Mesothelial cell of epicardium (in vitro differentiated cells): ENCODE measurements around the gene HSDL1. TPM values are rescaled to one million over a fixed set of nuclear protein-coding genes. Genes with fewer than 3 reads are reported as not detected.

Source experiments
- DNase-seq, 2 experiments: peaks; one replicate each; pipeline ENCODE4 v3.0.0; 2021; ENCODE audit warnings: low spot score in 2 of 2; ENCODE audit not compliant: unreplicated experiment in 2 of 2
- H3K27ac Mint-ChIP-seq: 2 replicates; pipeline ENCODE4 v1.8.0; 2021; ENCODE audit warnings: mixed read lengths
- H3K27me3 Mint-ChIP-seq: 2 replicates; pipeline ENCODE4 v1.8.0; 2021; ENCODE audit warnings: low read depth, mixed read lengths
- H3K36me3 Mint-ChIP-seq: 2 replicates; pipeline ENCODE4 v1.8.0; 2021; ENCODE audit warnings: mixed read lengths
- H3K4me1 Mint-ChIP-seq: 2 replicates; pipeline ENCODE4 v1.8.0; 2021; ENCODE audit warnings: mixed read lengths
- H3K4me3 Mint-ChIP-seq: 2 replicates; pipeline ENCODE4 v1.8.0; 2021; ENCODE audit warnings: mild to moderate bottlenecking, moderate library complexity, mixed read lengths
- H3K9me3 Mint-ChIP-seq: 2 replicates; pipeline ENCODE4 v1.8.0; 2021; ENCODE audit warnings: mixed read lengths
- CTCF ChIP-seq: fragments of 200-600 bp; sonication (generic); IDR thresholded peaks from one replicate; pipeline ENCODE4 v1.5.0; 2021; ENCODE audit warnings: antibody characterized with exemption; ENCODE audit not compliant: unreplicated experiment
- total RNA-seq: library from RNA; stranded (reverse); gene quantifications from 3 replicates; pipeline ENCODE4 v1.2.1, GENCODE V29; 2021

HSDL1 gene
- total RNA-seq, 1 donor from 2014 or later, result 47.6 TPM

DNA sequence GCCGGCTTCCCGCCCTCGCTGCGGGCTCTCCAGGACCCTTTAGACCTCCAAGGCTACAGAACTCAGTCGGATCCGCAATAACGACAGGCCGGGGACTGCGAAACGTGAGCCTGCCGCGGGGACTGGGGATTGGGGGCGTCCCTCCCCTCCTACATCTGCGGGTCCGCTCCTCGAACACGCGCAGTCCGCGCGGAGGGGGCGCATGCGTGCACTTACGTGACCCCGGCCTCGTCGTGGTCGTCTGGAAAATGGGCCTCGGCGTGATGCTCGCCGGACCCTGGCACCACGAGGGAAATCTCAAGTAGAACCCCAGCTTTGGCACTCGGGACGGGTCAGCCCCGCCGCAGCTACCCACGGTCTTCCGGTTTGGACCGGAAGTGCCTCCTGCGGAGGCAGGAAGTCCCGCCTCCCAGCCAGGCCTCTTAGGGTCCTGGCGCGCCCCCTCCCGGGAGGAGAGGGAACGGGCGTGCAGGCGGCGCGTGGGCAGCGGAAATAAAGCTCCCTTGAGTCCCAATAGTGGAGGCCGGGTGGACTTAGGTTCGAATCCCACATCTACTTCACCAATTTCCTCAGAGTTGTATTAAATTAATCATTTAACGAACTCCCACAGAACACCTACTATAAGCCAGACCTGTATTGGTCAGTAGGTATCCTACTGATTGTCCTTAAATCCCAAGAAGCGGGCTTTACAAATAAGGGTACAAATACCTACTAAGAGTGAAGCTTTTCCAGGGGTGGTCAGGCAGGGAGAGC is 41.9 kb upstream of the HSDL1 start, which contains the start of gene TAF1C:
Gene TAF1C (minus strand): TSS at position 373 of the 753 bp plus-strand sequence. CDS start 2,069 bp downstream, outside the sequence.
- peak; percentile 83 for TF ChIP-seq CTCF
- Mint-ChIP-seq H3K36me3 (peaks cover 16% of the 10 kb centered on the region), H3K27ac (peak within 1 kb of the TSS; percentile 79), H3K4me1 (peaks cover 12% of the 10 kb centered on the region), H3K9me3 (no peaks in the 10 kb centered on the region), H3K27me3 (no peaks in the 10 kb centered on the region), H3K4me3 (peak within 1 kb of the TSS; percentile 96)
- DNase-seq, result peak; percentile 81 to 91

DNA sequence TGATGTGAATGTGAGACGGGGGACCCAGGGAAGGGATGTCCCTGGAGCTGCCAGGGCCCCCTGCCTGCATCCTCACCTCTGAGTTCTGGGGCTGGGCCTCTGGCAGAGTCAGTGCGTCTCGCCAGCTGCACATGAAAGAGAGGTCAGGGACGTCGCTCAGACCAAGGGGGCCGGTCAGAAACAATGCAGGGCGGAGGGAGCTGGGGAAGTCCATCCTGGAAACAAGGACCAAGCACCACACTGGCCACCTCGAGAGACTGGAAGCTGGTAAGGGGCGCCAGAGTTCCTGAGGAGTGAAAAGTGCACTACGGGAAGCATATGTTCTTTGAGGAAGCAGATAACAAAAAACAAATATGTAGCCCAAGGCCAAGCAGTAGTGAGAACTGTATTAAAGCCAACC is 39.8 kb upstream of the HSDL1 start:
- Mint-ChIP-seq H3K27me3 (no peaks in the 10 kb centered on the region), H3K4me3 (peak overlapping the region; percentile 96), H3K36me3 (peaks cover 16% of the 10 kb centered on the region), H3K27ac (no peak overlapping the region), H3K4me1 (peaks cover 12% of the 10 kb centered on the region), H3K9me3 (no peaks in the 10 kb centered on the region)
- TF ChIP-seq CTCF, result no peak
- no peak for DNase-seq

DNA sequence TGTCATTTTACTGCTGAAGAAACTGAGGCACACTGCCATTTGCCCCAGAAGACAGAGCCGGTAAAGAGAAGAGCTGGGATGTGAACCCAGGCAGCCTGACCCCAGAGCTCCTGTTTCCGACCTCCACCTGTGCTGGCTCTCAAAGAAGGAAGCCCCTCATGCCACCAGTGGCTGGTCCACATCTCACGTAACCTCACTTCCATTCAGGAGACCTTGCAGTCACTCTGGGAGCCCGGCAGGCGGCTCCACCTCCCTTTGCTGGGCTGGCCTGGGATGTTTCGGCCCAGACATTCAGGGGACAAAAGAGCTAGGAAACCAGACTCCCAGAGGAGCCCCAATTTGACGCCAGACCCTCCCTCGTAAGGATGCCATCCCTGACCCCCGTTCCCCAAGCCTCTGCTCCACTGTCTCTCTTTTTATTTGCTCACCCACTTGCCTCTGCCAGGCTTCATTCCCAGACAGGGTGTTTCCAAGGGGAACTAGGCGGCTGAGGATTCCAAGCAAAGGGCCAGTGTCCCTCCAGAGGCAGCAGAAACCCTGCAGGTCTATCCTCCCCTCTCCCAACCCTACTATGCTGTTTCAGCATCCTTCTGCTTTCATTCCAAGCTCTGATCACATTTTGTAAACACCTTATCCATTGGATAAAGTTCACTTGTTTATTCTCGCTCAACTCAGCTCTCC is 39.1 kb upstream of the HSDL1 start:
- TF ChIP-seq CTCF, result no peak

DNA sequence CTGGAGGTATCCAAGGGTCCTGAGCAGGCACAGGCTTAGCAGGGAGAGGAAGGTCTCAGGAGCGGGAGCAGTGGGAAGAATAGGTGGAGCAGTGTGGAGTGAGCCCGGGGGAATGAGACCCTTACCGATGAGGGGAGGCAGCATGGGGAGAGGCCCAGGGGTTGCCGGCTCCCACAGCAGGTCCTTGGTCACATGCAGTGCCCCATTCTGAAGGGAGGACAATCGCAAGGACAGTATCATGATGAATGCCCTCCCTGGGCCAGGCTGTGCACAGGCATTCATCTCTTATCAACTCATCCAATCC is 38.5 kb upstream of the HSDL1 start:
- DNase-seq, result no peak
- TF ChIP-seq CTCF, result no peak
- H3K27me3 Mint-ChIP-seq, result no peaks in the 10 kb centered on the region
- no peak overlapping the region for H3K27ac Mint-ChIP-seq
- H3K9me3 Mint-ChIP-seq, result no peaks in the 10 kb centered on the region
- peaks cover 12% of the 10 kb centered on the region for H3K4me1 Mint-ChIP-seq
- H3K4me3 Mint-ChIP-seq, result no peak overlapping the region
- peaks cover 16% of the 10 kb centered on the region for H3K36me3 Mint-ChIP-seq

More for the DNA sequence above, 39.1 kb upstream of the HSDL1 start:
- H3K27ac Mint-ChIP-seq, result no peak overlapping the region
- peaks cover 16% of the 10 kb centered on the region for H3K36me3 Mint-ChIP-seq
- H3K9me3 Mint-ChIP-seq, result no peaks in the 10 kb centered on the region
- no peak overlapping the region for H3K4me3 Mint-ChIP-seq
- peaks cover 12% of the 10 kb centered on the region for H3K4me1 Mint-ChIP-seq
- no peaks in the 10 kb centered on the region for H3K27me3 Mint-ChIP-seq
- DNase-seq, result no peak

GRCh38 chr16:84182680-84183571 is 37.9 kb upstream of the HSDL1 start:
- Mint-ChIP-seq H3K27me3 (no peaks in the 10 kb centered on the region), H3K9me3 (no peaks in the 10 kb centered on the region), H3K4me1 (peaks cover 12% of the 10 kb centered on the region), H3K27ac (no peak overlapping the region), H3K36me3 (peaks cover 16% of the 10 kb centered on the region), H3K4me3 (no peak overlapping the region)
- TF ChIP-seq CTCF, result no peak
- DNase-seq, result no peak
